Left ventricle myocardium inferior (tissue), 1 donor: ENCODE data around the gene PHLDA2. TPM values are rescaled to one million over a fixed set of nuclear protein-coding genes. Genes with fewer than 3 reads are reported as not detected.

Source experiments
- DNase-seq: peaks from one replicate; pipeline ENCODE4 v3.0.0-alpha.2; 2020
- H3K27ac ChIP-seq: fragments of 200-600 bp; replicated peaks from 2 replicates; pipeline ENCODE4 v1.8.0; 2021
- H3K27me3 ChIP-seq: fragments of 200-600 bp; 2 replicates; pipeline ENCODE4 v1.8.0; 2021; ENCODE audit warnings: low read depth
- H3K36me3 ChIP-seq: fragments of 200-600 bp; 2 replicates; pipeline ENCODE4 v1.8.0; 2021
- H3K4me1 ChIP-seq: fragments of 200-600 bp; 2 replicates; pipeline ENCODE4 v1.8.0; 2021
- H3K4me3 ChIP-seq: fragments of 200-600 bp; 2 replicates; pipeline ENCODE4 v1.8.0; 2021; ENCODE audit warnings: mild to moderate bottlenecking, moderate library complexity
- H3K9me3 ChIP-seq: fragments of 200-600 bp; replicated peaks from 2 replicates; pipeline ENCODE4 v1.8.0; 2021
- intact Hi-C: fragments of 100-400 bp; cut with micrococcal nuclease; formaldehyde crosslinking; loops from one replicate; pipeline ENCODE4 v1.11.0; 2022
- total RNA-seq: library from RNA; stranded (reverse); fragmentation: NEBNext Ultra II Directional; extraction: Animal tissue kit (Norgen Biotek cat#: 25700); gene quantifications from one replicate; pipeline ENCODE4 v1.2.1, GENCODE V29; 2021
- TF ChIP-seq, protein P1 (sequence below): fragments of 200-600 bp; IDR thresholded peaks from 2 replicates; pipeline ENCODE4 v1.8.0; 2021; ENCODE audit warnings: antibody characterized with exemption, mild to moderate bottlenecking, borderline replicate concordance
- donor health status: DM: no; HTN: yes; CAD: no; lungs with severe emphysema.

Gene PHLDA2
- total RNA-seq, 1 donor from 2014 or later, result not detected

DNA sequence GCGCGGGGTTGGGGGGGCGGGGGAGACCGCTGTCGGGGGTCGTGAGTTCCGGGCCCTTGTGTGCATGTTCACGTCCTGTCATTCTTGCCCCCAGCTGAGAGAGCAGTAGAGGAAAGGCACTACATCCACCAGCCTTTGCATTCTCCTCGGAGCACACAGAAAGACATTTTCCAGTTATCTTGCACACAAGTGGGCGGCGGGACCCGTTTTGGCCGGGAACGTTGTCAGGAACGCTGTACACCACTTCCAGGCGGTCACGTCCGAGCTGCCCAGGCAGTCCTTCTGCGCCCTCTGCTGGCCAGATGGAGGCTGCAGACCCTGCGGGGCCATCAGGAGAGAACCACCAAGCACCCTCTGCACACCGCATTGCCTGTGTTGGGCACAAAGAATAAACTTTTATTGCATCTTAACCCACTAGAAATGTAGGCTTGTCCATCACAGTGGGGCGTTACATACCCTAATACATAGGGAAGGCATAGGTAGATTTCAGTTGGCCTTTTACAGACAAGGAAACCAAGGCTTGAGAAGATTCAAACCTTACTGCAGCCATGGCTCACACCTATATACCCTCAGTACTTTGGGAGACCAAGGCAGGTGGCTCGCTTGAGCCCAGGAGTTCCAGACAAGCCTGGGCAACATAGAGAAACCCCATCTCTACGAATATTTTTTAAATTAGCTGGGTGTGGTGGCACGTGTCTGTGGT, 40.8 kb downstream of the PHLDA2 start:
- peaks cover 63% of the 10 kb centered on the region for H3K4me1 ChIP-seq
- TF ChIP-seq, protein P1, sequence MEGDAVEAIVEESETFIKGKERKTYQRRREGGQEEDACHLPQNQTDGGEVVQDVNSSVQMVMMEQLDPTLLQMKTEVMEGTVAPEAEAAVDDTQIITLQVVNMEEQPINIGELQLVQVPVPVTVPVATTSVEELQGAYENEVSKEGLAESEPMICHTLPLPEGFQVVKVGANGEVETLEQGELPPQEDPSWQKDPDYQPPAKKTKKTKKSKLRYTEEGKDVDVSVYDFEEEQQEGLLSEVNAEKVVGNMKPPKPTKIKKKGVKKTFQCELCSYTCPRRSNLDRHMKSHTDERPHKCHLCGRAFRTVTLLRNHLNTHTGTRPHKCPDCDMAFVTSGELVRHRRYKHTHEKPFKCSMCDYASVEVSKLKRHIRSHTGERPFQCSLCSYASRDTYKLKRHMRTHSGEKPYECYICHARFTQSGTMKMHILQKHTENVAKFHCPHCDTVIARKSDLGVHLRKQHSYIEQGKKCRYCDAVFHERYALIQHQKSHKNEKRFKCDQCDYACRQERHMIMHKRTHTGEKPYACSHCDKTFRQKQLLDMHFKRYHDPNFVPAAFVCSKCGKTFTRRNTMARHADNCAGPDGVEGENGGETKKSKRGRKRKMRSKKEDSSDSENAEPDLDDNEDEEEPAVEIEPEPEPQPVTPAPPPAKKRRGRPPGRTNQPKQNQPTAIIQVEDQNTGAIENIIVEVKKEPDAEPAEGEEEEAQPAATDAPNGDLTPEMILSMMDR, result peak; percentile 99
- H3K27ac ChIP-seq, result peak overlapping the region; percentile 36
- DNase-seq, result peak; percentile 93
- no peak overlapping the region for H3K4me3 ChIP-seq
- no peaks in the 10 kb centered on the region for H3K27me3 ChIP-seq
- no peaks in the 10 kb centered on the region for H3K9me3 ChIP-seq
- no peaks in the 10 kb centered on the region for H3K36me3 ChIP-seq
- intact Hi-C loops, result loop anchor here (10.0 kb wide), 1 partner anchor 464 kb away; no protein-coding TSS in a partner anchor

DNA sequence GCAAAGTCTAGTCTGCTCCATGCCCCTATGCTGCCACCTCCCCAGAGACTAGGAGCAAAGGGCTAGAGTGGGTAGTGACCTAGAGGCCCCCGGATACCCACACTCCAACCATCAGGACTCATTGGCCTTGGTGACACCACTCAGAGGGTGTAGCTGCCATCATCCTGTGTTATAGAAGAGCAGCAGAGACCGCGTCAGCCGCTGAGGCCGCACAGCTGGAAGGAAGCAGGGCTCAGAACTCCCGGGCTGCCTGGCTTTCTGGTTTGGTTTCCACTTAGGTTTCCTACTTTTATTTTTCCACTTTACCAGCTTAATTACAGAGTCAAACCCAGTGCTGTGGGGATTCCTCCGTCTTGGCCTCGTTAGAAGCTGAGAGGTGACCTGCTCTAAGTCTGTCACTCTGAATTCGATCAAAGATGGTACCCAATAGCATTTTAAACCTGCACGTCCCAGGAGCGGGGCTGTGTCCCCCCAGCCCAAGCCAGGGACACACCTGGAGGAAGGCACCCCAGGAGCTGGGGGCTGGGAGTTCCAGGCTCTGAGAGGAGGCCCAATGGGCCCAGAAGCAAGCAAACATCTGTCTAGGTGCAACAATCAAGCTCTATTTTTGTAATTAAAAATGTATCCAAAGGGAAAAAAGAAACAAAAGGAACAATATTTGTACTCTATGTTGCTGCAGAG, 41.6 kb downstream of the PHLDA2 start:
- Histone ChIP-seq H3K4me3 (no peak overlapping the region), H3K27me3 (no peaks in the 10 kb centered on the region), H3K36me3 (no peaks in the 10 kb centered on the region), H3K9me3 (no peaks in the 10 kb centered on the region), H3K4me1 (peaks cover 67% of the 10 kb centered on the region), H3K27ac (peak overlapping the region; percentile 36)
- no peak for DNase-seq
- intact Hi-C loops, result loop anchor here (10.0 kb wide), 1 partner anchor 463 kb away; no protein-coding TSS in a partner anchor
- TF ChIP-seq, protein P1, result no peak

DNA sequence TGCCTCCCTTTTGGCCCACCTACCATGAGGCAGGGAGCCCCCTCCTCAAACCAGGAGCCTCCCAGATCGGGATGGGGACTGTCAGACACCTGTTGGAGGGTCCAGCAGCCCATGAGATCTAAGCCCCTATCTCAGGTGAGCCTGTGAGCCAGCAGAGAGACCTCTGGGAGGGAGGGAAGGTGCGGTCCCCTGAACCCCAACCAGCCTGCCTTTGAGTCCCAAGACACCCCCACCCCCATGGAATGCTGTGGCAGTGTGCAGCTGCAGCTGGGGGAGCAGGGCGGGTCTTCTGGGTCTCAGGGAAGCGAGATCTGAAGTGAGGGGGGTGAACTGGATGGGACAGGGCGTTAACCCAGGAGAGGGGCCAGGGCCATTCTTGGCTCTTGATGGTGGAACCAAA, 42.3 kb downstream of the PHLDA2 start:
- TF ChIP-seq, protein P1, result no peak

DNA sequence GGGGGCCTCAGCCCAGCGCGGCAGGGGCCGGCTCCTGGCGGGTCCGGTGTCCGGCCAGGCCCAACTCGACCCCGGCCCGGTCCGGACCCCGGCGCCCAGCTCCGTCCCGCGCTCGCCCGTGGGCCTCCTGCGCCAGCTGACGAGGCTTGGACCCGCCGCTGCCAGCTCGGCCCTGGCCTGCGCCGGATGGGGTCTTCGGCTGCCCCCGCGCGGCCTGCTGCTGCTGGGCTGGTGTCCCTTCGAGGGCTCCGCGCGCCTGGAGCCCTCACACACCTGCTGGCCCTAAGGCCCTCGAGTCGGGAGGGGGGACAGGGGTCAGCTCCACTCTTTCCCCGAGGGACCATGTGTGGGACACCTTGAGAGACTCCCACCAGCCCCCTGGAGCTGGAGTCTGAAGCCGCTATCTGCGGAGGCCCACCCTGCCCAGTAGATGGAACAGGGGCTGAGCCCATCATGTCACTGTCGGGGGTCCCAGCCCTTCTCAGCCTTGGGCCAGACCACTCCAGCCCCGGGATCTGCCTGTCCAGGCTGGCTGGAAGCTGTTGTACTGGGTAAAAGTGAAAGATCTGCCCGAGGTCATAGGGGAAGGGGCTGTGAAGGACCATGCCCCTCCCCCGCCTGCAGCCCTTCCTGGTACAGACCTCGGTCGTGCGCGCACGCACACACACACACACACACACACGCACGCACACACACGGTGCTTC, 42.9 kb downstream of the PHLDA2 start:
- H3K4me1 ChIP-seq, result peaks cover 67% of the 10 kb centered on the region
- TF ChIP-seq, protein P1, result peak; percentile 38
- H3K36me3 ChIP-seq, result no peaks in the 10 kb centered on the region
- H3K9me3 ChIP-seq, result no peaks in the 10 kb centered on the region
- peak; percentile 41 for DNase-seq
- H3K4me3 ChIP-seq, result peak overlapping the region; percentile 92
- intact Hi-C loops, result loop anchor here (10.0 kb wide), 1 partner anchor 462 kb away; no protein-coding TSS in a partner anchor
- no peaks in the 10 kb centered on the region for H3K27me3 ChIP-seq
- peak overlapping the region; percentile 76 for H3K27ac ChIP-seq

More for the DNA sequence above, 42.3 kb downstream of the PHLDA2 start:
- no peaks in the 10 kb centered on the region for H3K36me3 ChIP-seq
- H3K4me3 ChIP-seq, result no peak overlapping the region
- H3K4me1 ChIP-seq, result peaks cover 67% of the 10 kb centered on the region
- intact Hi-C loops, result loop anchor here (10.0 kb wide), 1 partner anchor 462 kb away; no protein-coding TSS in a partner anchor
- DNase-seq, result no peak
- H3K27me3 ChIP-seq, result no peaks in the 10 kb centered on the region
- H3K9me3 ChIP-seq, result no peaks in the 10 kb centered on the region
- peak overlapping the region; percentile 36 for H3K27ac ChIP-seq

GRCh38 chr11:2885678-2886081, 43.5 kb downstream of the PHLDA2 start, which contains the start of gene CDKN1C:
Gene CDKN1C, minus strand, starts transcription at chr11:2885775. Its CDS starts 319 bp downstream, at chr11:2885456.
- peak; percentile 90 for DNase-seq
- peak within 1 kb of the TSS; percentile 92 for H3K4me3 ChIP-seq
- intact Hi-C loops, result loop anchor here (10.0 kb wide), 1 partner anchor 461 kb away; no protein-coding TSS in a partner anchor
- H3K4me1 ChIP-seq, result peaks cover 64% of the 10 kb centered on the region
- H3K9me3 ChIP-seq, result no peaks in the 10 kb centered on the region
- TF ChIP-seq, protein P1, result no peak
- peak within 1 kb of the TSS; percentile 91 for H3K27ac ChIP-seq
- H3K36me3 ChIP-seq, result no peaks in the 10 kb centered on the region
- no peaks in the 10 kb centered on the region for H3K27me3 ChIP-seq
